Endodermal cell (in vitro differentiated cells): ENCODE results near the gene ERP44. TPM values are rescaled to one million over a fixed set of nuclear protein-coding genes. Genes with fewer than 3 reads are reported as not detected.

Source experiments
- DNase-seq: peaks from one replicate; pipeline ENCODE4 v3.0.0-alpha.2; 2017
- H3K27ac ChIP-seq: 2 replicates; pipeline ENCODE4 v1.5.1; 2013; ENCODE audit warnings: mild to moderate bottlenecking, low read depth, low read length, moderate library complexity
- H3K27me3 ChIP-seq: 2 replicates; pipeline ENCODE4 v1.6.1; 2013; ENCODE audit warnings: mild to moderate bottlenecking, low read length, moderate library complexity; ENCODE audit not compliant: insufficient read depth, control insufficient read depth, poor library complexity, severe bottlenecking
- H3K36me3 ChIP-seq: 2 replicates; pipeline ENCODE4 v1.7.0; 2013; ENCODE audit warnings: mild to moderate bottlenecking, low read length, moderate library complexity; ENCODE audit not compliant: control insufficient read depth, insufficient read depth
- H3K4me1 ChIP-seq: one replicate; pipeline ENCODE4 v1.7.0; 2013; ENCODE audit warnings: low read length; ENCODE audit not compliant: control insufficient read depth, insufficient read depth
- H3K4me3 ChIP-seq: 2 replicates; pipeline ENCODE4 v1.5.1; 2013; ENCODE audit warnings: mild to moderate bottlenecking, low read length, moderate library complexity
- H3K9ac ChIP-seq: 2 replicates; pipeline ENCODE4 v1.6.1; 2013; ENCODE audit warnings: mild to moderate bottlenecking, low read length, moderate library complexity; ENCODE audit not compliant: poor library complexity, severe bottlenecking; ENCODE audit errors: extremely low read depth
- H3K9me3 ChIP-seq: 2 replicates; pipeline ENCODE4 v1.6.1; 2013; ENCODE audit warnings: mild to moderate bottlenecking, low read length, moderate library complexity; ENCODE audit not compliant: control insufficient read depth
- H3K27ac Mint-ChIP-seq: 2 replicates; pipeline ENCODE4 v1.8.0; 2020; ENCODE audit warnings: mixed read lengths
- H3K27me3 Mint-ChIP-seq: 2 replicates; pipeline ENCODE4 v1.8.0; 2021; ENCODE audit warnings: mild to moderate bottlenecking, mixed read lengths; ENCODE audit not compliant: insufficient read depth
- H3K36me3 Mint-ChIP-seq: 2 replicates; pipeline ENCODE4 v1.8.0; 2020; ENCODE audit warnings: low read depth, mixed read lengths
- H3K4me1 Mint-ChIP-seq: 2 replicates; pipeline ENCODE4 v1.8.0; 2020; ENCODE audit warnings: mixed read lengths
- H3K4me3 Mint-ChIP-seq: 2 replicates; pipeline ENCODE4 v1.8.0; 2020; ENCODE audit warnings: mild to moderate bottlenecking, moderate library complexity, mixed read lengths
- H3K9me3 Mint-ChIP-seq: 2 replicates; pipeline ENCODE4 v1.8.0; 2020; ENCODE audit warnings: mild to moderate bottlenecking, mixed read lengths
- CTCF ChIP-seq: fragments of 200-600 bp; sonication (generic); conservative IDR thresholded peaks from 2 replicates; pipeline ENCODE4 v1.5.0; 2021; ENCODE audit warnings: antibody characterized with exemption, mild to moderate bottlenecking
- WGBS, 2 experiments: methylation state at CpG; one replicate each; pipeline versions ENCODE4 v1.1.5 to v1.1.7; 2013; ENCODE audit warnings: missing lambda C conversion rate in 2 of 2, mixed read lengths in 1 of 2; ENCODE audit not compliant: insufficient coverage in 1 of 2, insufficient read length in 1 of 2; 5-methylcytosine and 5-hydroxymethylcytosine counted together
- total RNA-seq, 2 donors: library from RNA; stranded (reverse); fragmentation: NEBNext Ultra II Directional in 1 of 2; extraction: Animal tissue kit (Norgen Biotek cat#: 25700) in 1 of 2; gene quantifications; 2 replicates in 1 of 2; 3 replicates in 1 of 2; pipeline ENCODE4 v1.2.1, GENCODE V29; 2021

Gene ERP44
- total RNA-seq, 2 donors from 2014 or later, result 22.4 to 23.4 TPM

DNA sequence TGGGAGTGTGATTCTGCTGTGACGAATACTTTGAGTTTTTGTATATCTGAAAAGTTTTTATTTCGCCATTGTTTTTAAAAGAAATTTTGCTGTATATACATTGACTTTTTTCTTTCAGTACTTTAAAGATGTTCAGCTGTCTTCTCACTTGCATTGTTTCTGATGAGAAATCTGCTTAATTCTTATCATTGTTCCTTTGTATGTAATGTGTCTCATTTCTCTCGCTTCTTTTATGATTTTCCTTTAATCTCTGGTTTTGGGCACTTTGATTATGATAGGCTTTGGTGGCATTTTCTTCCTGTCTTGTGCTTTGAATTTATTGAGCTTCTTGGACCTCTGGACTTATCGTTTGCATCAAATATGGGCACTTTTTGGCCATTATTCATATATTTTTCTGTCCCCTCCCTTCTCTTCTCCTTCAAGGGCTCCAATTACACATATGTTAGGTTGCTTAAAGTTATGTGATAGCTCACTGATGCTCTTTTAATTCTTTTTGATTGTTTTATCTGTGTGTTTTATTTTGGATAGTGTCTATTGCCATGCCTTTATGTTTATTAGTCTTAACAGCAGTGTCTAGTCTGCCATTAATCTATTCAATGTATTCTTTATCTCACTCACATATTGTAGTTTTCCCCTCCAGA is 161.7 kb downstream of the ERP44 start:
- Mint-ChIP-seq H3K36me3 (peaks cover 25% of the 10 kb centered on the region), H3K4me1 (peaks cover 5% of the 10 kb centered on the region), H3K27me3 (no peaks in the 10 kb centered on the region), H3K9me3 (peaks cover 8% of the 10 kb centered on the region), H3K27ac (no peak overlapping the region), H3K4me3 (no peak overlapping the region)
- Histone ChIP-seq H3K27ac (no peak overlapping the region), H3K27me3 (no peaks in the 10 kb centered on the region), H3K4me1 (peaks cover 4% of the 10 kb centered on the region), H3K9me3 (peaks cover 26% of the 10 kb centered on the region), H3K4me3 (no peak overlapping the region), H3K36me3 (no peaks in the 10 kb centered on the region), H3K9ac (no peak overlapping the region)
- WGBS, 2 experiments, result 94% methylated on average over 4 of the region's 4 CpGs; no CpG with 5 or more reads in 1 of the 2 experiments
- no peak for TF ChIP-seq CTCF
- DNase-seq, result no peak

- H3K27ac ChIP-seq, result no peak overlapping the region
- Mint-ChIP-seq H3K36me3 (peaks cover 32% of the 10 kb centered on the region), H3K27ac (no peak overlapping the region), H3K9me3 (peaks cover 11% of the 10 kb centered on the region), H3K4me1 (peaks cover 10% of the 10 kb centered on the region), H3K4me3 (no peak overlapping the region), H3K27me3 (no peaks in the 10 kb centered on the region)
- no peak for TF ChIP-seq CTCF
- H3K4me3 ChIP-seq, result no peak overlapping the region
- DNase-seq, result no peak
- H3K36me3 ChIP-seq, result peaks cover 7% of the 10 kb centered on the region
- H3K4me1 ChIP-seq, result peaks cover 4% of the 10 kb centered on the region
- peaks cover 14% of the 10 kb centered on the region for H3K9me3 ChIP-seq
- no peaks in the 10 kb centered on the region for H3K27me3 ChIP-seq
- WGBS, 2 experiments, result 93 to 97% methylated on average over 3 to 6 of the region's 6 CpGs
- no peak overlapping the region for H3K9ac ChIP-seq
Measured at GRCh38 chr9:99931155-99931840, 167.5 kb downstream of the ERP44 start.

DNA sequence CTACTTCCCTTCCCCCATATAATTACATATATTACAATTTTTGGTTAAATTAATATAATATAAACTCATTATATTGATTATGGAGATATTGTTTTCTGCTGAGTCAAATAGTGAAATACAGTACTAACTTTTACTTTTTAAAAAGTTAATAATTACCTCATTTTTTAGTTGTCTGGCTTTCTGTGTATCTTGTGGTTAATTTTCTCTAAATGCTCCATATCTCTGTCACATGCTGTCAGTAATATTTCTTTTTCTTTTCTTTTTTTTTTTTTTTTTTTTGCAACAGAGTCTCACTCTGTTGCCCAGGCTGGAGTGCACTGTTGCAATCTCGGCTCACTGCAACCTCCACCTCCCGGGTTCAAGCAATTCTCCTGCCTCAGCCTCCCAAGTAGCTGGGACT is 169.1 kb downstream of the ERP44 start:
- Mint-ChIP-seq H3K27me3 (no peaks in the 10 kb centered on the region), H3K27ac (no peak overlapping the region), H3K4me1 (peaks cover 10% of the 10 kb centered on the region), H3K36me3 (peaks cover 42% of the 10 kb centered on the region), H3K9me3 (peaks cover 23% of the 10 kb centered on the region), H3K4me3 (no peak overlapping the region)
- no peak overlapping the region for H3K27ac ChIP-seq
- TF ChIP-seq CTCF, result no peak
- H3K4me1 ChIP-seq, result peaks cover 4% of the 10 kb centered on the region
- H3K27me3 ChIP-seq, result no peaks in the 10 kb centered on the region
- peaks cover 7% of the 10 kb centered on the region for H3K36me3 ChIP-seq
- WGBS, 2 experiments, result 77% methylated on average over 2 of the region's 2 CpGs; no CpG with 5 or more reads in 1 of the 2 experiments
- peaks cover 19% of the 10 kb centered on the region for H3K9me3 ChIP-seq
- DNase-seq, result no peak
- H3K4me3 ChIP-seq, result no peak overlapping the region
- no peak overlapping the region for H3K9ac ChIP-seq

Other genes with a start within 250 kb of the ERP44 start
- 10 to 100 TPM; 31.6 to 47.4 TPM for gene STX17, start 192.3 kb downstream of the ERP44 start, total RNA-seq
- 10 to 100 TPM; 22.8 to 26.6 TPM for gene INVS, start 243 bp upstream of the ERP44 start, total RNA-seq